Transverse colon (tissue), 4 donors: ENCODE data around the gene PLPP3. TPM values are rescaled to one million over a fixed set of nuclear protein-coding genes. Genes with fewer than 3 reads are reported as not detected.

ENCODE experiments used
- DNase-seq: peaks from one replicate; pipeline ENCODE4 v3.0.0-alpha.2; 2019
- H3K27ac ChIP-seq, 4 donors: fragments of 200-600 bp; sonication (generic); 2 replicates each; pipeline ENCODE4 v1.5.1; 2016 to 2018; ENCODE audit warnings: inconsistent platforms in 4 of 4
- H3K27me3 ChIP-seq: fragments of 200-600 bp; sonication (generic); 2 replicates; pipeline ENCODE4 v1.5.1; 2017; ENCODE audit warnings: inconsistent platforms
- H3K36me3 ChIP-seq, 4 donors: fragments of 200-600 bp; sonication (generic); 2 replicates each; pipeline ENCODE4 v1.5.1; 2017 to 2019; ENCODE audit warnings: inconsistent platforms in 4 of 4
- H3K4me1 ChIP-seq, 4 donors: fragments of 200-600 bp; sonication (generic); 2 replicates each; pipeline ENCODE4 v1.5.1; 2017 to 2020; ENCODE audit warnings: inconsistent platforms in 4 of 4
- H3K4me3 ChIP-seq, 4 donors: fragments of 200-600 bp; sonication (generic); 1 replicate in 1 of 4; 2 replicates in 3 of 4; pipeline versions ENCODE4 v1.5.1 to v1.6.1; 2017 to 2019; ENCODE audit warnings: inconsistent platforms in 4 of 4
- H3K9me3 ChIP-seq, 2 donors: fragments of 200-600 bp; sonication (generic); 2 replicates each; pipeline ENCODE4 v1.5.1; 2017 to 2019; ENCODE audit warnings: inconsistent platforms in 2 of 2
- CTCF ChIP-seq, 5 experiments: fragments of 200-600 bp in 3 of 5; fragments of 450-650 bp in 2 of 5; sonication (generic) in 3 of 5; IDR thresholded peaks; 1 replicate in 2 of 5; 2 replicates in 3 of 5; pipeline ENCODE4 v1.5.1; 2016 to 2017; ENCODE audit warnings: antibody characterized with exemption in 5 of 5, inconsistent platforms in 3 of 5, mild to moderate bottlenecking in 2 of 5, moderate library complexity in 1 of 5
- EP300 ChIP-seq: sonication (generic); formaldehyde crosslinking; IDR thresholded peaks from one replicate; pipeline ENCODE4 v1.6.1; 2017; ENCODE audit warnings: antibody characterized with exemption, low read depth
- POLR2A ChIP-seq: fragments of 450-650 bp; IDR thresholded peaks from one replicate; pipeline ENCODE4 v1.6.1; 2016; ENCODE audit warnings: antibody characterized with exemption, mild to moderate bottlenecking, moderate library complexity
- POLR2AphosphoS5 ChIP-seq, 3 donors: sonication (generic); formaldehyde crosslinking; IDR thresholded peaks; one replicate each; pipeline ENCODE4 v1.6.1; 2016; ENCODE audit warnings: antibody characterized with exemption in 3 of 3
- WGBS, 2 donors: methylation state at CpG; one replicate each; pipeline ENCODE4 v1.1.5; 2018; ENCODE audit warnings: low coverage in 1 of 2; 5-methylcytosine and 5-hydroxymethylcytosine counted together
- in situ Hi-C, 4 donors: fragments of 200-750 bp; cut with MboI; loops; one replicate each; pipeline versions ENCODE4 v1.15.0 to v1.15.1; 2017; ENCODE audit warnings: low sequenced_read_pairs in 3 of 4, low pct_ligation_motif_present in 1 of 4, low pct_unique_long_range_greater_than_20kb in 1 of 4
- intact Hi-C: fragments of 100-400 bp; cut with DNase I; formaldehyde crosslinking; loops from one replicate; pipeline ENCODE4 v1.15.1; 2023; ENCODE audit warnings: low total_unique reads
- total RNA-seq, 4 donors: library from RNA; depleted of rRNA; stranded (reverse); fragments of >200 nt; gene quantifications; one replicate each; pipeline ENCODE4 v1.1.0, GENCODE V29; 2016

Gene PLPP3
- total RNA-seq, 4 donors from 2014 or later: 51.2 to 75.1 (median 63.3) TPM

DNA sequence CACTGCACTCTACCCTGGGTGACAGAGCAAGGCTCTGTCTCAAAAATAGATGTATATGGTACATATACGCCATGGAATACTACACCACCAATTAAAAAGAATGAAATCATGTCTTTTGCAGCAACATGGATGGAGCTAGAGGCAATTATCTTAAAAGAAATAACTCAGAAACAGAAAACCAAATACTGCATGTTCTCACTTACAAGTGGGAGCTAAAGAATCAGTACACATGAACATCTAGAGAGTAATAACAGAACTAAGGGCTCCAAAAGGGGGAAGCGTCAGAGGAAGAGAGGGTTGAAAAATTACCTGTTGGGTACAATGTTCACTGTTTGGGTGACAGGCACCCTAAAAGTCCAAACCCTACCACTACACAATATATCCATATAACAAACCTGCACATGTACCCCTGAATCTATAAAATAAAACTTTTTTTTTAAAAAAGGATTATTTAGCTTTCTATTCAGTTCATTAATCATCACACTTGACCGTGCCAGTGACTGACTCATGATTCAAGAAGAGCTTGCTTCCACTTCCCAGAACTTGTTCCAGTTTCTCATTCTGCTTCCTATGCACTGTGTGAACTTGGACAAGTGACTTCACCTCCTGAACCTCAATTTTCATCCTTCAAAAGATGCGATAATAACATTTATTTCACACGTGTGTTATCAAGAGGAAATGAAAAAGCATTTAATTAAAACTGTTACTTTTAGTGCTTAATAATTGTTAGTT lies 109.6 kb downstream of the PLPP3 start:
- in situ Hi-C loops: no loop called here
- Histone ChIP-seq H3K27ac (peak overlapping the region in 1 of 4 donors; percentile 6), H3K36me3 (no peaks in the 10 kb centered on the region)

DNA sequence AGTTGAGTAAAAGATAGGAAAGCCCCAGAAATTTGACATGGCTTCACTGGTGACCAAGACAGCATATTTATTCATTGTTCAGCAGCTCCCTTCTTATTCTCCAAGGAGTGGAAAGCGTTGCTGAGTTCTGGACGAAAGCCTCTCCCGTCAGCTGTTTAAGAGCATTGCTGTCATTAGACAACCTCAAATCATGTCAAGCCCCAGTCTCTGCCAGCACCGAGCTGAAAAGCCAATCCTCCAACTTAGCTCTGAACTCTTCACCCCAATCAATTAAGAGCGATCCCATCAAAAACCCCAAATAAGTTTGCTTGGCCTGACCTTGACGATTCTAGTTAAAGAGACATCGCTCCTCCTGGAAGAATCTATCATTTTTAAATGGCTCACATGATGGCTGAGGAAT lies 110.8 kb downstream of the PLPP3 start:
- DNase-seq: no peak
- Histone ChIP-seq H3K4me3 (no peak overlapping the region), H3K36me3 (no peaks in the 10 kb centered on the region), H3K27ac (no peak overlapping the region), H3K4me1 (peaks cover 0 to 17% (median 0%) of the 10 kb centered on the region in 4 donors), H3K9me3 (no peaks in the 10 kb centered on the region), H3K27me3 (no peaks in the 10 kb centered on the region)
- in situ Hi-C loops (no loop called here), intact Hi-C loops (no loop called here)
- TF ChIP-seq POLR2AphosphoS5 (IDR thresholded peaks at IDR 0.05): no peak
- WGBS, 2 donors: 71 to 81% methylated on average over 6 to 7 of the region's 7 CpGs

More for the DNA sequence above, 109.6 kb downstream of the PLPP3 start:
- H3K4me1 ChIP-seq: peaks cover 0 to 17% (median 0%) of the 10 kb centered on the region in 4 donors
- no peak for DNase-seq
- no peaks in the 10 kb centered on the region for H3K9me3 ChIP-seq
- H3K27me3 ChIP-seq: no peaks in the 10 kb centered on the region
- no peak for TF ChIP-seq CTCF (IDR thresholded peaks at IDR 0.05)
- no peak for TF ChIP-seq EP300
- TF ChIP-seq POLR2A: no peak
- peak in 1 of 3 donors; percentile 15 for TF ChIP-seq POLR2AphosphoS5 (IDR thresholded peaks at IDR 0.05)
- intact Hi-C loops: no loop called here
- 64 to 80% methylated on average over 5 of the region's 5 CpGs for WGBS, 2 donors
- no peak overlapping the region for H3K4me3 ChIP-seq

DNA sequence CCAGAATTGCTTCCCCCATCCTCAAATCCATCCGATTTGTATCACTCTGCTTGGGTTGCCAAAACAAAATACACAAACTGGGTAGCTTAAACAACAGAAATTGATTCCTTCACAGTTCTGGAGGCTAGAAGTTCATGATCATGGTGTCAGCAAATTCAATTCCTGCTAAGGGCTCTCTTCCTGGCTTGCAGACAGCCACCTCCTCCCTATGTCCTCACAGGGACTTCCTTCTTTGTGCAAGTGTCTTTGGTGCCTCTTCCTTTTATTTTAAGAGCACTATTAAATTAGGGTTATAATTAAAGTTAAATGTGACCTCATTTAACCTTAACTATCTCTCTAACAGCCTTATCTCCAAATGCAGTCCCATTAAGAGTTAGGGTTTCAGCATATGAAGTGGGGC lies 112.8 kb downstream of the PLPP3 start:
- DNase-seq: no peak
- in situ Hi-C loops (no loop called here), intact Hi-C loops (no loop called here)
- Histone ChIP-seq H3K27ac (no peak overlapping the region), H3K4me3 (no peak overlapping the region), H3K4me1 (peaks cover 0 to 12% (median 0%) of the 10 kb centered on the region in 4 donors), H3K27me3 (no peaks in the 10 kb centered on the region), H3K9me3 (no peaks in the 10 kb centered on the region), H3K36me3 (no peaks in the 10 kb centered on the region)
- WGBS, 2 donors: 86 to 89% methylated on average over 1 of the region's 1 CpG
- TF ChIP-seq EP300 (no peak), POLR2A (no peak), POLR2AphosphoS5 (IDR thresholded peaks at IDR 0.05) (no peak), CTCF (IDR thresholded peaks at IDR 0.05) (no peak)

- WGBS, 2 donors: 100% methylated on average over 4 of the region's 4 CpGs; no CpG with 5 or more reads in 1 of the 2 donors
- Histone ChIP-seq H3K27me3 (no peaks in the 10 kb centered on the region), H3K27ac (no peak overlapping the region), H3K4me3 (no peak overlapping the region), H3K4me1 (peaks cover 0 to 2% (median 0%) of the 10 kb centered on the region in 4 donors), H3K9me3 (no peaks in the 10 kb centered on the region), H3K36me3 (no peaks in the 10 kb centered on the region)
- no peak for TF ChIP-seq POLR2AphosphoS5 (IDR thresholded peaks at IDR 0.05)
- no peak for TF ChIP-seq POLR2A
- in situ Hi-C loops: no loop called here
- intact Hi-C loops: no loop called here
- DNase-seq: no peak
Observed at GRCh38 chr1:56464294-56464693, 115.1 kb downstream of the PLPP3 start.

GRCh38 chr1:56463376-56463775 lies 116.0 kb downstream of the PLPP3 start:
- Histone ChIP-seq H3K36me3 (no peaks in the 10 kb centered on the region), H3K4me3 (no peak overlapping the region), H3K27ac (no peak overlapping the region), H3K4me1 (peaks cover 0 to 2% (median 0%) of the 10 kb centered on the region in 4 donors), H3K27me3 (no peaks in the 10 kb centered on the region), H3K9me3 (no peaks in the 10 kb centered on the region)
- WGBS, 2 donors: 92 to 100% methylated on average over 1 of the region's 1 CpG
- TF ChIP-seq POLR2A: no peak
- no peak for TF ChIP-seq EP300
- no peak for TF ChIP-seq CTCF (IDR thresholded peaks at IDR 0.05)
- TF ChIP-seq POLR2AphosphoS5 (IDR thresholded peaks at IDR 0.05): no peak
- in situ Hi-C loops (no loop called here), intact Hi-C loops (no loop called here)
- no peak for DNase-seq
